GM12801 (cell line): ENCODE measurements around the gene XYLT1.

ENCODE experiments used
- TF ChIP-seq, protein P1 (sequence below): IDR thresholded peaks from one replicate; pipeline ENCODE4 v1.5.1; 2011; ENCODE audit warnings: control low read depth; ENCODE audit not compliant: insufficient read length; ENCODE audit errors: extremely low read depth

XYLT1 gene

DNA sequence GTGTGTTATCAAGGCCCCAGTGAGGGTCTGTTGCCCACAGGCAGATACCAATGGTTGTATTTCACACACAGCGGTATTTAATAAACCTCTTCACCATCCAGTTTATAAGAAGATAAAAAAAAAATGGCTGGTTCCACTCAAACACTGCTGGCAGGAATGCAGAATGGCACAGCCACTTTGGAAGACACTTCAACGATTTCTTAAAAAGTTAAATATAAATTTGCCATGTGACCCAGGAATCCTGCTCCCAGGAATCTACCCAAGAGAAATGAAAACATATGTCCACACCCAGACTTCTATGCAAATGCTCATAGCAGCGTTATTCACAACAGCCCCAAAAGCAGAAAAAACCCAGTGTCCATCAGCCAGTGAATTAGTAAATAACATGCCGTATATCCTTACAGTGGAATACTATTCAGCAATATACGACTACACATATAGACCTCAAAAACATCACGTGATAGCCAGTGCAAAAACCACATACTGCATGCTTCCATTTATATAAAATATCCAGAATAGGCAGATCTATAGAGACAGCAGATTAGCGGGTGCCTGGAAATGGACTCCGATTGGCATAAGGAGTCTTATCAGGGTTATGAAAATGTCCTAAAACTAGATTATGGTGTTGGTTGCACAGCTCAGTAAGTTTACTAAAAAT, 38.7 kb downstream of the XYLT1 start:
- TF ChIP-seq, protein P1, sequence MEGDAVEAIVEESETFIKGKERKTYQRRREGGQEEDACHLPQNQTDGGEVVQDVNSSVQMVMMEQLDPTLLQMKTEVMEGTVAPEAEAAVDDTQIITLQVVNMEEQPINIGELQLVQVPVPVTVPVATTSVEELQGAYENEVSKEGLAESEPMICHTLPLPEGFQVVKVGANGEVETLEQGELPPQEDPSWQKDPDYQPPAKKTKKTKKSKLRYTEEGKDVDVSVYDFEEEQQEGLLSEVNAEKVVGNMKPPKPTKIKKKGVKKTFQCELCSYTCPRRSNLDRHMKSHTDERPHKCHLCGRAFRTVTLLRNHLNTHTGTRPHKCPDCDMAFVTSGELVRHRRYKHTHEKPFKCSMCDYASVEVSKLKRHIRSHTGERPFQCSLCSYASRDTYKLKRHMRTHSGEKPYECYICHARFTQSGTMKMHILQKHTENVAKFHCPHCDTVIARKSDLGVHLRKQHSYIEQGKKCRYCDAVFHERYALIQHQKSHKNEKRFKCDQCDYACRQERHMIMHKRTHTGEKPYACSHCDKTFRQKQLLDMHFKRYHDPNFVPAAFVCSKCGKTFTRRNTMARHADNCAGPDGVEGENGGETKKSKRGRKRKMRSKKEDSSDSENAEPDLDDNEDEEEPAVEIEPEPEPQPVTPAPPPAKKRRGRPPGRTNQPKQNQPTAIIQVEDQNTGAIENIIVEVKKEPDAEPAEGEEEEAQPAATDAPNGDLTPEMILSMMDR = no peak

DNA sequence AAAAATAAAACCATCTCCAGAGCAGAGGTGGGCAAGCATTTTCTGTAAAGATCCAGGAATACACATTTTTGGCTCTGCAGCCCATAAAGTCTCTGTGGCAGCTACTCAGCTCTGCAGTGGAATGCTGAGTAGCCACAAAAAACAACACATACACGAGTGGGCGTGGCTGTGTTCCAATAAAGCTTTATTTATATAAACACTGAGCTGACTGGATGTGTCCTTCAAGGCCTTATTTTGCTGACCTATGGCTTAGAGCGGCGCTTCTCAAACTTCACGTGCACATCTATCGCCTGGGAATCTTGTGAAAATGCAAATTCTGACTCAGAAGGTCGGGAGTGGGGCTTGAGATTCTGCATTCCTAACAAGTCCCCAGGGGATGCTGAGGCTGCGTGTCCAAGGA, 39.7 kb downstream of the XYLT1 start:
- TF ChIP-seq, protein P1 = no peak

- TF ChIP-seq, protein P1 = no peak
Observed at GRCh38 chr16:17426451-17426850, 44.3 kb downstream of the XYLT1 start.

- TF ChIP-seq, protein P1 = no peak
Observed at GRCh38 chr16:17424771-17425170, 46.0 kb downstream of the XYLT1 start.

DNA sequence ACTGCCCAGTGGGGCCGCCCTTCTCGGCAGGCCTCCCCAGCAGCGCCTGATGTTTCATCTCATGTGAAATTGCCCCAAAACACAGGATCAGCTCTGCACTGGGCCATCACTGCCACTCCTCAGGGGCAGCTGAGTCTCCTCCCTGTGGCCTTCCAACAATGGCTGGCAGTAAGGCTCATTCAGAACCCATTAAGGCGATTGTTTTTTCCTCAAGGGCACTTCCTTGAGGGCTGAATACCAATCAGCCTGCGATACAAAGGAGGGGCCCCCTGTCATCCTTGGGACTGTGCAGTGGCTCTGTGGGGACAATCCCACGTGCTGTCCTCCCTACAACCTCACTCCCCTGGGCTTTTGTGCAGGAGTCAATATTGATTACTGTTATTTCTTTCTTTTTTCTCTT, 47.5 kb downstream of the XYLT1 start:
- TF ChIP-seq, protein P1 = no peak

GRCh38 chr16:17420816-17421215, 49.9 kb downstream of the XYLT1 start:
- TF ChIP-seq, protein P1 = no peak

DNA sequence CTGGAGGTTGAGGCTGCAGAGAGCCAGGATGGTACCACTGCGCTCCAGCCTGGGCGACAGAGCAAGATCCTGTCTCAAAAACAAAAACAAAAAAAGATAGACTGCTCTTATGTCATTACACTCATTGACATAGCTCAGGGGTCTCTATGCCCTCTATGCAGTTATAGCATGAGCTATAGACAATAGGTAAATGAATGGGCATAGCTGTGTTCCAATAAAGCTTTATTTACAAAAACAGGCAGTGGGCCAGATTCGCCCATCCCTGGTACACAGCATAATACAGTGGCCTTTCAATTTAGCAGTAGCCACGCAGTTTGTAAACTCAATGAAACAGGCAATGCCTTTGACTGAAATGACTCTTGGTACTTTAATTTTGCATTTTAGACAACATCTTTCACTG, 51.5 kb downstream of the XYLT1 start:
- TF ChIP-seq, protein P1 = no peak
